ENCODE measurements around the gene BHMT2. TPM values are rescaled to one million over a fixed set of nuclear protein-coding genes. Genes with fewer than 3 reads are reported as not detected.

The BHMT2 gene
- total RNA-seq, 1 donor from 2014 or later = not detected

DNA sequence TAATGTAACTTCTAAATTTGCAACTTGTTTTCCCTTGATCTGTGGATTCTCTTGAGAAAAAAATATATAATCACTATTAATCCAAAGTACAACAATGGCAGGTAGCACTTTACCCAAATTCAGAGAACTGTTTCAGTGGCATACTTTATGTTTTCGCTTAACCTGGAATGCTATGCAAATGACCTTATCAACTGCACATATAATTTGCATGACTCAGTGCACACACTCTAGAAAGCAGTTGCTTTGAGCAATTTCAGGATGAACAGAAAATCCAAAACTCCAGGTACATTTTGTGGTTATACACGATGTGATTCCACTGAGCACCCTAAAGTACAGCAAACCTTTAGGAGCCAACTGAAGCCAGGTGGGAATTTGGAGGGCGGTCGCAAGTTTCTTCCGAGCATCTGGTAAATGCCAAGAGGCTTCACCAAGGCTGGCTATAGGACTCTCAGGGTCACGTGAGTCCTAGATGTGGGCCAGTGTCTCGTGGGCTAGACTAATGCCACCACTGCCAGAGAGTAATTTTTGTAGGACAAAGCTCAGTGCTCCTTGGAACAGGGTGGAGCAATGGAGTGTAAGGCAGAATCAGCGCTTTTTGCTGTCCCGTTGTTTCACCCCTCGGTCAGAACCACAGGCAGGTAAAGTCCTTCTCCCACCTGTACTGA is 37.4 kb upstream of the BHMT2 start:
- no peaks in the 10 kb centered on the region for H3K36me3 Mint-ChIP-seq (ENCODE audit: low read depth)
- no peaks in the 10 kb centered on the region for H3K9me3 Mint-ChIP-seq
- no peak overlapping the region for H3K27ac Mint-ChIP-seq
- no peak for DNase-seq
- no peaks in the 10 kb centered on the region for H3K4me1 Mint-ChIP-seq
- TF ChIP-seq CTCF (IDR thresholded peaks at IDR 0.05) = no peak
- ATAC-seq (ENCODE audit: low read depth) = no peak
- intact Hi-C loops (cut with micrococcal nuclease) = no loop called here
- POLR2A ChIA-PET = no interaction called here
- H3K27me3 Mint-ChIP-seq = peaks cover 4% of the 10 kb centered on the region
- CTCF ChIA-PET = interaction anchor here (1.9 kb wide), 1 partner anchor 11 kb away, joined by 10 read pairs; no protein-coding TSS in a partner anchor
- no peak overlapping the region for H3K4me3 Mint-ChIP-seq

GRCh38 chr5:79032782-79033181 is 36.8 kb upstream of the BHMT2 start:
- POLR2A ChIA-PET = no interaction called here
- CTCF ChIA-PET = interaction anchor here (1.5 to 1.9 kb wide), 2 partner anchors 8 to 12 kb away, joined by 4 to 10 read pairs; no protein-coding TSS in a partner anchor
- H3K27ac Mint-ChIP-seq = no peak overlapping the region
- no peak overlapping the region for H3K4me3 Mint-ChIP-seq
- no peak for TF ChIP-seq CTCF (IDR thresholded peaks at IDR 0.05)
- intact Hi-C loops (cut with micrococcal nuclease) = no loop called here
- H3K4me1 Mint-ChIP-seq = no peaks in the 10 kb centered on the region
- ATAC-seq (ENCODE audit: low read depth) = no peak
- DNase-seq = no peak
- H3K27me3 Mint-ChIP-seq = no peaks in the 10 kb centered on the region
- no peaks in the 10 kb centered on the region for H3K9me3 Mint-ChIP-seq
- H3K36me3 Mint-ChIP-seq (ENCODE audit: low read depth) = no peaks in the 10 kb centered on the region

- no peak for TF ChIP-seq CTCF (IDR thresholded peaks at IDR 0.05)
- ATAC-seq (ENCODE audit: low read depth) (no peak), DNase-seq (no peak)
- Mint-ChIP-seq H3K36me3 (ENCODE audit: low read depth) (no peaks in the 10 kb centered on the region), H3K27ac (no peak overlapping the region), H3K4me3 (no peak overlapping the region), H3K9me3 (no peaks in the 10 kb centered on the region), H3K4me1 (no peaks in the 10 kb centered on the region), H3K27me3 (no peaks in the 10 kb centered on the region)
- CTCF ChIA-PET = interaction anchor here (2.2 kb wide), 1 partner anchor 15 kb away, joined by 5 read pairs; no protein-coding TSS in a partner anchor
- intact Hi-C loops (cut with micrococcal nuclease) = no loop called here
- POLR2A ChIA-PET = no interaction called here
Measured at GRCh38 chr5:79035237-79035636, 34.3 kb upstream of the BHMT2 start.

- ChIA-PET CTCF (interaction anchor here (2.2 kb wide), 1 partner anchor 16 kb away, joined by 5 read pairs; no protein-coding TSS in a partner anchor), POLR2A (no interaction called here)
- H3K27ac Mint-ChIP-seq = no peak overlapping the region
- intact Hi-C loops (cut with micrococcal nuclease) = no loop called here
- DNase-seq = no peak
- H3K27me3 Mint-ChIP-seq = no peaks in the 10 kb centered on the region
- ATAC-seq (ENCODE audit: low read depth) = no peak
- no peaks in the 10 kb centered on the region for H3K36me3 Mint-ChIP-seq (ENCODE audit: low read depth)
- TF ChIP-seq CTCF (IDR thresholded peaks at IDR 0.05) = no peak
- no peak overlapping the region for H3K4me3 Mint-ChIP-seq
- H3K4me1 Mint-ChIP-seq = no peaks in the 10 kb centered on the region
- no peaks in the 10 kb centered on the region for H3K9me3 Mint-ChIP-seq
Measured at GRCh38 chr5:79036769-79037168, 32.8 kb upstream of the BHMT2 start.

GRCh38 chr5:79042188-79042587 is 27.4 kb upstream of the BHMT2 start:
- H3K9me3 Mint-ChIP-seq = no peaks in the 10 kb centered on the region
- H3K4me1 Mint-ChIP-seq = no peaks in the 10 kb centered on the region
- ChIA-PET CTCF (no interaction called here), POLR2A (no interaction called here)
- H3K4me3 Mint-ChIP-seq = no peak overlapping the region
- ATAC-seq (ENCODE audit: low read depth) (no peak), DNase-seq (no peak)
- H3K27ac Mint-ChIP-seq = no peak overlapping the region
- H3K36me3 Mint-ChIP-seq (ENCODE audit: low read depth) = no peaks in the 10 kb centered on the region
- no peak for TF ChIP-seq CTCF (IDR thresholded peaks at IDR 0.05)
- intact Hi-C loops (cut with micrococcal nuclease) = no loop called here
- peaks cover 11% of the 10 kb centered on the region for H3K27me3 Mint-ChIP-seq

All from activated B cell treated with CpG ODN at 0.5 μM for 24 hours (primary cell).